GM12865 (cell line): ENCODE data around the gene GON4L.

ENCODE experiments used
- DNase-seq: peaks from one replicate; pipeline ENCODE4 v3.0.0; 2010; ENCODE audit warnings: low read depth
- H3K4me3 ChIP-seq: 2 replicates; pipeline ENCODE4 v1.5.1; 2011; ENCODE audit warnings: mild to moderate bottlenecking, low read depth, low read length, control low read depth
- CTCF ChIP-seq: IDR thresholded peaks from 2 replicates; pipeline ENCODE4 v1.5.1; 2011; ENCODE audit warnings: low read length, control low read depth, low read depth, inconsistent platforms; ENCODE audit not compliant: insufficient read depth; ENCODE audit errors: missing control alignments

Gene GON4L

GRCh38 chr1:155893389-155894142, 36.6 kb upstream of the GON4L start:
- H3K4me3 ChIP-seq, result no peak overlapping the region
- no peak for TF ChIP-seq CTCF
- no peak for DNase-seq

- H3K4me3 ChIP-seq, result no peak overlapping the region
- no peak for DNase-seq
- TF ChIP-seq CTCF, result no peak
Observed at GRCh38 chr1:155892796-155893195, 35.8 kb upstream of the GON4L start.

GRCh38 chr1:155890251-155890650, 33.2 kb upstream of the GON4L start:
- no peak for DNase-seq
- no peak for TF ChIP-seq CTCF
- no peak overlapping the region for H3K4me3 ChIP-seq

- no peak overlapping the region for H3K4me3 ChIP-seq
- no peak for DNase-seq
- no peak for TF ChIP-seq CTCF
Observed at GRCh38 chr1:155889566-155889965, 32.6 kb upstream of the GON4L start.

- no peak for TF ChIP-seq CTCF
- no peak for DNase-seq
- H3K4me3 ChIP-seq, result no peak overlapping the region
Observed at GRCh38 chr1:155888481-155888880, 31.5 kb upstream of the GON4L start.

GRCh38 chr1:155884982-155885381, 28.0 kb upstream of the GON4L start:
- DNase-seq, result no peak
- no peak overlapping the region for H3K4me3 ChIP-seq
- no peak for TF ChIP-seq CTCF
